ENCODE data around the gene ULBP2.

DNA sequence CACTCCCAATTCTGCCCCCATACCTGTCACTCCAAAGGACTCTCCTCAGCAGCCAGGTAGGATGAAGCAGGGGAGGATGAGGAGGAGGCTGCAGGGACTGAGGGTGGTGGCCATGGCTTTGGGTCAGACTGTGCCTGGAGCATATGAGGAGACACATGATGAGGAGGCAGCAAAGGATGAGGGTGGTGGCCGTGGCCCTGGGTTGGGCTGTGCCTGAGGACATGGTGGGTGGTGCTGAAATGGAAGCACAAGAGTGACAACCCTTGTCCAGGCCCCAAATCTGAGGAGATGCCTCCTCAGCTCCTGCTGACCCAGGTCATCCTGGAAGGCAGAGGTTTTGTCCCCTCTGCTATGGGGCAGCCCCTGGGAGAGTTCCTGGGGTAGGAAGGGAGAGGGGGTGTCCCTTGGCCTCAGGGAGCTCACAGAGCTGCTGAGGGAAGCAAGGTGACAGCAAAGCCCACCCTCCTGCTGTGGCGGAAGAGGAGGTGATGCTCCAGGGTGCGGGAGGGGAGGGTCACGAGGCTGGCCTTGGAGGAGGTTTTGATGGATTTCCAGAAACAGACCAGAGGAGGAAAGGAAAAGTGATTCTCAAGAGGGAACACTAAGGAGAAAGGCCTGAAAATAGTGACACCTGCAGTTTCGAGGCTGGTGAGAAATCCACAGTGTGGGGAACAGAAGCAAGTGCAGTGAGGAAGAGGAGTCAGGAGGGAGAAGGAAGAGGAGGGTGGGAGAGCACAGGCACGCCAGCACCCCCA is 23.5 kb upstream of the ULBP2 start:
- TF ChIP-seq, protein P1, sequence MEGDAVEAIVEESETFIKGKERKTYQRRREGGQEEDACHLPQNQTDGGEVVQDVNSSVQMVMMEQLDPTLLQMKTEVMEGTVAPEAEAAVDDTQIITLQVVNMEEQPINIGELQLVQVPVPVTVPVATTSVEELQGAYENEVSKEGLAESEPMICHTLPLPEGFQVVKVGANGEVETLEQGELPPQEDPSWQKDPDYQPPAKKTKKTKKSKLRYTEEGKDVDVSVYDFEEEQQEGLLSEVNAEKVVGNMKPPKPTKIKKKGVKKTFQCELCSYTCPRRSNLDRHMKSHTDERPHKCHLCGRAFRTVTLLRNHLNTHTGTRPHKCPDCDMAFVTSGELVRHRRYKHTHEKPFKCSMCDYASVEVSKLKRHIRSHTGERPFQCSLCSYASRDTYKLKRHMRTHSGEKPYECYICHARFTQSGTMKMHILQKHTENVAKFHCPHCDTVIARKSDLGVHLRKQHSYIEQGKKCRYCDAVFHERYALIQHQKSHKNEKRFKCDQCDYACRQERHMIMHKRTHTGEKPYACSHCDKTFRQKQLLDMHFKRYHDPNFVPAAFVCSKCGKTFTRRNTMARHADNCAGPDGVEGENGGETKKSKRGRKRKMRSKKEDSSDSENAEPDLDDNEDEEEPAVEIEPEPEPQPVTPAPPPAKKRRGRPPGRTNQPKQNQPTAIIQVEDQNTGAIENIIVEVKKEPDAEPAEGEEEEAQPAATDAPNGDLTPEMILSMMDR (IDR thresholded peaks at IDR 0.05): no peak
- no peak for TF ChIP-seq POLR2A (IDR thresholded peaks at IDR 0.05)
